ENCODE results near the gene RETREG3.
A peak's percentile ranks its signal among the peaks of the same experiment; 100 is the strongest.

The RETREG3 gene

GRCh38 chr17:42536372-42537155, 72.6 kb downstream of the RETREG3 start:
- Histone ChIP-seq H3K9me3 (ENCODE audit: insufficient read depth, low read length, severe bottlenecking) (no peaks in the 10 kb centered on the region), H3K4me1 (ENCODE audit: insufficient read depth, low read length) (peaks cover 43% of the 10 kb centered on the region), H2AFZ (ENCODE audit: low read depth, low read length) (peak overlapping the region; percentile 69), H3K27me3 (ENCODE audit: insufficient read depth, low read length, poor library complexity) (no peaks in the 10 kb centered on the region), H3K27ac (ENCODE audit: low read length) (peak overlapping the region; percentile 59), H3K36me3 (ENCODE audit: insufficient read depth, low read length) (peaks cover 21% of the 10 kb centered on the region), H4K20me1 (ENCODE audit: insufficient read depth, low read length) (peaks cover 7% of the 10 kb centered on the region; the same call in 1 of the 2 replicates), H3K9ac (ENCODE audit: low read depth, low read length) (peak overlapping the region; percentile 71), H3K79me2 (ENCODE audit: insufficient read depth, low read length) (peaks cover 10% of the 10 kb centered on the region), H3K4me2 (ENCODE audit: insufficient read depth, low read length) (peak overlapping the region; percentile 77), H3K4me3 (ENCODE audit: low read depth in 1 of 2, low read length in 2 of 2) (peak overlapping the region; percentile 36 to 67; a peak in 3 of 4 replicates)
- peak; percentile 75 for DNase-seq
- TF ChIP-seq EZH2 (IDR thresholded peaks at IDR 0.05; ENCODE audit: borderline replicate concordance, low read depth, low read length, severe bottlenecking), result no peak
- TF ChIP-seq CTCF (IDR thresholded peaks at IDR 0.05; ENCODE audit: borderline replicate concordance, extremely low read depth, low read length, poor library complexity, severe bottlenecking), result peak; percentile 14
- peak; percentile 59 for ATAC-seq (ENCODE audit: insufficient read depth, low read depth)

GRCh38 chr17:42536048-42536371, 73.2 kb downstream of the RETREG3 start, which contains the start of gene NAGLU:
Gene NAGLU (plus strand): TSS chr17:42536241. CDS start chr17:42536273, 32 bp downstream.
- peaks cover 7% of the 10 kb centered on the region; the same call in 1 of the 2 replicates for H4K20me1 ChIP-seq (ENCODE audit: insufficient read depth, low read length)
- peak within 1 kb of the TSS; percentile 77 for H3K4me2 ChIP-seq (ENCODE audit: insufficient read depth, low read length)
- peak within 1 kb of the TSS; percentile 36 to 67; a peak in 3 of 4 replicates for H3K4me3 ChIP-seq (ENCODE audit: low read depth in 1 of 2, low read length in 2 of 2)
- peak within 1 kb of the TSS; percentile 59 for H3K27ac ChIP-seq (ENCODE audit: low read length)
- peaks cover 16% of the 10 kb centered on the region for H3K36me3 ChIP-seq (ENCODE audit: insufficient read depth, low read length)
- TF ChIP-seq EZH2 (IDR thresholded peaks at IDR 0.05; ENCODE audit: borderline replicate concordance, low read depth, low read length, severe bottlenecking) (no peak), CTCF (IDR thresholded peaks at IDR 0.05; ENCODE audit: borderline replicate concordance, extremely low read depth, low read length, poor library complexity, severe bottlenecking) (no peak)
- no peaks in the 10 kb centered on the region for H3K27me3 ChIP-seq (ENCODE audit: insufficient read depth, low read length, poor library complexity)
- peaks cover 49% of the 10 kb centered on the region for H3K4me1 ChIP-seq (ENCODE audit: insufficient read depth, low read length)
- peak within 1 kb of the TSS; percentile 69 for H2AFZ ChIP-seq (ENCODE audit: low read depth, low read length)
- H3K9me3 ChIP-seq (ENCODE audit: insufficient read depth, low read length, severe bottlenecking), result no peaks in the 10 kb centered on the region
- peak; percentile 81 for ATAC-seq (ENCODE audit: insufficient read depth, low read depth)
- peaks cover 10% of the 10 kb centered on the region for H3K79me2 ChIP-seq (ENCODE audit: insufficient read depth, low read length)
- peak; percentile 87 for DNase-seq
- H3K9ac ChIP-seq (ENCODE audit: low read depth, low read length), result peak within 1 kb of the TSS; percentile 71

- Histone ChIP-seq H3K79me2 (ENCODE audit: insufficient read depth, low read length) (peaks cover 10% of the 10 kb centered on the region), H3K9ac (ENCODE audit: low read depth, low read length) (peak overlapping the region; percentile 71), H3K27me3 (ENCODE audit: insufficient read depth, low read length, poor library complexity) (no peaks in the 10 kb centered on the region), H3K4me2 (ENCODE audit: insufficient read depth, low read length) (peak overlapping the region; percentile 77), H4K20me1 (ENCODE audit: insufficient read depth, low read length) (peaks cover 7% of the 10 kb centered on the region; the same call in 1 of the 2 replicates), H3K4me1 (ENCODE audit: insufficient read depth, low read length) (peaks cover 55% of the 10 kb centered on the region), H2AFZ (ENCODE audit: low read depth, low read length) (peak overlapping the region; percentile 69), H3K4me3 (ENCODE audit: low read depth in 1 of 2, low read length in 2 of 2) (peak overlapping the region; percentile 7 to 67; a peak in 3 of 4 replicates), H3K9me3 (ENCODE audit: insufficient read depth, low read length, severe bottlenecking) (no peaks in the 10 kb centered on the region), H3K36me3 (ENCODE audit: insufficient read depth, low read length) (peaks cover 14% of the 10 kb centered on the region), H3K27ac (ENCODE audit: low read length) (peak overlapping the region; percentile 59)
- DNase-seq, result no peak
- peak; percentile 16; the same call in 2 of the 3 replicates for ATAC-seq (ENCODE audit: insufficient read depth, low read depth)
- TF ChIP-seq CTCF (IDR thresholded peaks at IDR 0.05; ENCODE audit: borderline replicate concordance, extremely low read depth, low read length, poor library complexity, severe bottlenecking) (no peak), EZH2 (IDR thresholded peaks at IDR 0.05; ENCODE audit: borderline replicate concordance, low read depth, low read length, severe bottlenecking) (no peak)
These were observed 73.8 kb downstream of the RETREG3 start for GRCh38 chr17:42535155-42536047.
